Type B pancreatic cell (in vitro differentiated cells): Measurements from ENCODE around the gene DOCK4. TPM values are rescaled to one million over a fixed set of nuclear protein-coding genes. Genes with fewer than 3 reads are reported as not detected.

ENCODE experiments used
- DNase-seq: peaks from one replicate; pipeline ENCODE4 v3.0.0; 2021; ENCODE audit warnings: mixed read lengths; ENCODE audit not compliant: unreplicated experiment; ENCODE audit errors: extremely low spot score
- H3K27ac Mint-ChIP-seq: 2 replicates; pipeline ENCODE4 v1.8.0; 2021; ENCODE audit warnings: mild to moderate bottlenecking, mixed read lengths
- H3K27me3 Mint-ChIP-seq: 2 replicates; pipeline ENCODE4 v1.8.0; 2021; ENCODE audit warnings: mixed read lengths
- H3K36me3 Mint-ChIP-seq: 2 replicates; pipeline ENCODE4 v1.8.0; 2021; ENCODE audit warnings: mixed read lengths
- H3K4me1 Mint-ChIP-seq: one replicate; pipeline ENCODE4 v1.8.0; 2021; ENCODE audit warnings: mixed read lengths; ENCODE audit not compliant: unreplicated experiment
- H3K4me3 Mint-ChIP-seq: 2 replicates; pipeline ENCODE4 v1.8.0; 2021; ENCODE audit warnings: mild to moderate bottlenecking, mixed read lengths
- H3K9me3 Mint-ChIP-seq: 2 replicates; pipeline ENCODE4 v1.8.0; 2021; ENCODE audit warnings: mixed read lengths
- CTCF ChIP-seq: fragments of 200-600 bp; sonication (generic); conservative IDR thresholded peaks from 2 replicates; pipeline ENCODE4 v1.5.0; 2021; ENCODE audit warnings: antibody characterized with exemption, mild to moderate bottlenecking
- total RNA-seq: library from RNA; stranded (reverse); gene quantifications from 2 replicates; pipeline ENCODE4 v1.2.1, GENCODE V29; 2021; ENCODE audit warnings: low replicate concordance

The DOCK4 gene
- total RNA-seq, 1 donor from 2014 or later = 24.6 TPM

DNA sequence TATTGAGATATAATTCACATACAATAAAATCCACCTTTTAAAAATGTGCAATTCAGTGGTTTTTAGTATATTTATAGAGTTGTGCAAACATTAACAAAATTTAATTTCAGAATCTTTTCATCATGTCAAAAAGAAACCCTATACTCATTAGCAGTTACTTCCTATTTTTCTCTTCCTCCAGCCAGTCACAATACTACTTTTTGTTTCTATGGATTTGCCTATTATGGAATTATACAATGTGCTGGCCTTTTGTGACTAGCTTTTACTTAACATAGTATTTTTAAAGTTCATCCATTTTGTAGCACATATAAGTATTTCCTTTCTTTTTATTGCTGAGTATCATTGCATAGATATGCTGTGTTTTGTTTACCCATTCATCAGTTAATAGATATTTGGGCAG, 444.0 kb downstream of the DOCK4 start:
- no peak for TF ChIP-seq CTCF
- no peak for DNase-seq
- H3K27me3 Mint-ChIP-seq = no peaks in the 10 kb centered on the region
- peaks cover 16% of the 10 kb centered on the region for H3K36me3 Mint-ChIP-seq
- H3K9me3 Mint-ChIP-seq = no peaks in the 10 kb centered on the region
- H3K27ac Mint-ChIP-seq = no peak overlapping the region
- peaks cover 4% of the 10 kb centered on the region for H3K4me1 Mint-ChIP-seq
- no peak overlapping the region for H3K4me3 Mint-ChIP-seq

DNA sequence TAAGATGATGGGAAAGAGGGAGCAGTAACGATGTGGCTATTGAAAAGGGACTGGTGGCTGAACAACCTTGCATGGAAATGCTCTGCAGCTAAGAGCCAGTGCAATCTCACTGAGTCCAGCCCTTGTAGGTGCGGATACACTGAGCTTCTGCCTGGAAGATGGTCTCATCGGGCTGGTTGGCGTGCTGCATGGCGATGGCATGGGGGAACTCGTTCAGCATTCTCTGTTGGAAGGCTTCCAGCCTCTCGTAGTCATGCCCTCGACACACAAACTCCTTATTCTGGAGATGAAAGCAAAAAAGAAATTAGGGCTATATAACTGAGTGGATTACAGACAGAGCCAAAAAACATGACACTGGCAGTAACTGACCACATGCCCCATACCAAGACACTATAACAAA, 446.2 kb downstream of the DOCK4 start:
- TF ChIP-seq CTCF = no peak
- H3K4me3 Mint-ChIP-seq = no peak overlapping the region
- no peak for DNase-seq
- H3K27me3 Mint-ChIP-seq = no peaks in the 10 kb centered on the region
- peaks cover 24% of the 10 kb centered on the region for H3K36me3 Mint-ChIP-seq
- H3K4me1 Mint-ChIP-seq = peaks cover 11% of the 10 kb centered on the region
- H3K27ac Mint-ChIP-seq = no peak overlapping the region
- no peaks in the 10 kb centered on the region for H3K9me3 Mint-ChIP-seq

- Mint-ChIP-seq H3K36me3 (peaks cover 30% of the 10 kb centered on the region), H3K27me3 (no peaks in the 10 kb centered on the region), H3K9me3 (no peaks in the 10 kb centered on the region), H3K4me1 (peaks cover 11% of the 10 kb centered on the region), H3K4me3 (no peak overlapping the region), H3K27ac (no peak overlapping the region)
- TF ChIP-seq CTCF = no peak
- DNase-seq = no peak
Observed at GRCh38 chr7:111758332-111758731, 447.9 kb downstream of the DOCK4 start.

DNA sequence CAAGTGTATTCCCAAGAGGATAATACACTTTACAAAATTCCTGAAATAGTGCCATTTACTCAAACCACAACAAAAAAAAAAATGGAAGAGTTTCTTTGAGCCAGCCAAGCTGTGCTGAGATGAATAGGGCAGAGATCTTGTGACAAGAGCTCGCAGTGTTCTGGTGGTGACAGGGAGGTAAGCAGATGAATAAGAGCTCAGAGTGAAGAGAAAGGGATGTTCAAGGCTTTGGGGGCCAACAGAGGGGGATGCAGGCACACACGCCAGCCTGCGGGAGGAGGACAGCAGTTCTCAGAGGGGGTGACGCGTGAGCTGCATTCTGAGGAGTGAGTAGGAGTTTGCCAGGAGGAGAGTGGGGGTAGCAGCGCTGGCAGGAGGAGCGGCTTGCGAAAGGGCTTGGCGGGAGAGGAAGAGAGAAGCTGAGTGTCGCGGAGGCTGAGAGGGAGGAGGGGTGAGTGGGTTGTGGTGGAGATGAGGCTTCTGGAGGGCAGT, 449.5 kb downstream of the DOCK4 start:
- H3K27me3 Mint-ChIP-seq = no peaks in the 10 kb centered on the region
- peak; percentile 25 for TF ChIP-seq CTCF
- DNase-seq = no peak
- no peak overlapping the region for H3K27ac Mint-ChIP-seq
- H3K9me3 Mint-ChIP-seq = no peaks in the 10 kb centered on the region
- H3K4me1 Mint-ChIP-seq = peaks cover 11% of the 10 kb centered on the region
- H3K4me3 Mint-ChIP-seq = peak overlapping the region; percentile 61
- H3K36me3 Mint-ChIP-seq = peaks cover 34% of the 10 kb centered on the region

GRCh38 chr7:111755383-111755782, 450.8 kb downstream of the DOCK4 start:
- Mint-ChIP-seq H3K36me3 (peaks cover 34% of the 10 kb centered on the region), H3K4me3 (no peak overlapping the region), H3K27ac (no peak overlapping the region), H3K4me1 (peaks cover 11% of the 10 kb centered on the region), H3K27me3 (no peaks in the 10 kb centered on the region), H3K9me3 (no peaks in the 10 kb centered on the region)
- no peak for TF ChIP-seq CTCF
- DNase-seq = no peak

- TF ChIP-seq CTCF = no peak
- no peak overlapping the region for H3K27ac Mint-ChIP-seq
- no peak overlapping the region for H3K4me3 Mint-ChIP-seq
- H3K4me1 Mint-ChIP-seq = peaks cover 11% of the 10 kb centered on the region
- DNase-seq = no peak
- no peaks in the 10 kb centered on the region for H3K9me3 Mint-ChIP-seq
- H3K36me3 Mint-ChIP-seq = peaks cover 26% of the 10 kb centered on the region
- H3K27me3 Mint-ChIP-seq = no peaks in the 10 kb centered on the region
Observed at GRCh38 chr7:111753968-111754367, 452.2 kb downstream of the DOCK4 start.
